DMS79 treated with DMSO at 0.1 percent for 48 hours (cell line): ENCODE data around the gene AUTS2.

ENCODE experiments used
- DNase-seq: peaks from one replicate; lab custom pipeline; 2025; lab: John Stamatoyannopoulos, UW

Gene AUTS2

DNA sequence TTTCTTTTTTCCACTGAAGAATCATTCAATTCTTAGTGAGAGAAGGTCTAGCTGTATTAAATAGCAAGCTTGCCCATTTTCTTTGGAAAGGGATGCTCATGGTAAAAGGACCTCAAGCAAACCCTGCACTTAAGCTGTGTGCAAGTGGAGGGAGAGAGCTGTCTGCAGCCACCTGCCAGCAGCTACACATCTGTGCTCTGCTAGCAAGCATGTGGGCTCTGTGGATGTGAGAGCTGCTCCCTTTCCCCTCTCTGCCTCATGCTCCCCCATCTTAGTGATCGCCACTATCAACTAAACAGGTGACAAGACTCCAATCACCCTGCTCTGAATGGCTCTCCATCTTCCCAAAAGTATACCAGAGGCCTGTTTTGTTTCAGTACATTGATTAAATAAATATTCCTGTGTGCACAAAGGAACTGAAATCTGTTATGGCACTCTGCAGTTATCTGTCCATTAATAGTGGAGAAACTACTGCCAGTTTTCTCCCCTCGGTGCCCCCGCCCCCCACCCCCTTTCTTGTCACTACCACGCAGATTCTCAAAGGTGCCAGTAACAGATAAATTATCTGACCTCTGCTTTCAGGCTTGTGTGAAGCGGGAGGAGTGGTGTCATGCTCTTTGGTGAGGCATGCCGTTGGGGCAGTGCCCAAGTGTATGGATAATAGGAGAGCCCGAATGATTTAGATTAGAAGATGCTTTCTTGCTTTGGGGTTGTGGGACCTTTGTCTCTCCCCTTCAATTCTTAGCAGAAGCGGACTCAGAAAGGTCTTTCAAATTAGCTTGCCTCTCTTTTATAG lies 26.4 kb downstream of the AUTS2 start:
- DNase-seq: peak; percentile 50

DNA sequence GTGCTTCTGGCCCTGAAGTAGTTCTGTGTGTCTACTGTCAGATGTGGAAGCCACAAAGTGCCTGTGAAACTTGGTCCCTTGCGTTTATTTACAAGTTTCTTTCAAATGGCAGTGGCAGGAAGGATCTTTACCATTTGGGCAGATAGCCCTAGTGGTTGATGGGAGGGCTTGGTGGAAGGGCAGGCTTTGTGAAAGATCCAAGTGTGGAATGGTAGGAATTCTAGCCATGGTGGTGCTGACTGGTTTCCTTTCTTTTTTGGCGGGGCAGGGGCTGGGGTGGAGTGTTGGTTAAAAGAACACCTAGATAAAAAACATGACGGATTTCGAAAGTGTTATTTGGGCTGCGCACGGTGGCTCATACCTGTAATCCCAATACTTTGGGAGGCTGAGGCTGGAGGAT lies 27.0 kb downstream of the AUTS2 start:
- no peak for DNase-seq

DNA sequence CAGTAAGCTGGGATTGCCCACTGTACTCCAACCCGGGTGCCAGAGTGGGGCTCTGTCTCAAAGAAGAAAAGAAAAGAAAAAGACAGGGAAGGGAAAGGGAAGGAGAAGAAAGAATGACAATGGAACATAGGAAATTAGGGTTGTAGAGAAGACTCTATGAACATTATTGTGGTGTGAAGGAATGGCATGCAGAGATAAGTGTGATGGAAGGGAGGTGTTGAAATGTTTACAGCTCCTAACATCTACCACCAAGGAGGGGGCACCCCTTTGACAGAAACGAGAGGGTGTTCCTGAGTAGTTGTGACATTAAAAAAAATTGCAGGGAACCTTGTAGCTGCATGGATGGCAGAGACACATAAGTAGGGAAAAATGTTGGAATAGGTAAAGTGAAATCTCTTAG lies 27.5 kb downstream of the AUTS2 start:
- DNase-seq: no peak

DNA sequence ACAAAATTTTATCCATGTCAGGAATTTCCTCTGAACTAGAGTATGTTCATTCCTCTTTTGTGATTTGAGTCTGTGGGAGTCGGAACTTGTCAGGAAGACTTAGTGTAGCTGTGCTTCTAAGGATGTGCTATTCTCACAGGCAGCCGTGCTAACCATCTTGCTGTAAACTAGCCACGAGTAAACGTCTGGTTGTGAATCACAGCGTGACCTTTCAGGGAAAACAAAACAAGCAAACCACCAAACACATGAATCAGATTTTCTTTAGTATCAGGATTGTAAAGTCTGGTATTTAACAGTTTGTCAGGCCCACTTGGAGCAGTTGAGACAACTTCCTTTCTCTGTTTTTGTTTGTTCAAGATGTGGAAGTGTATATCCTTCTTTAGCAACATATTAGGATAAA lies 32.0 kb downstream of the AUTS2 start:
- no peak for DNase-seq

DNA sequence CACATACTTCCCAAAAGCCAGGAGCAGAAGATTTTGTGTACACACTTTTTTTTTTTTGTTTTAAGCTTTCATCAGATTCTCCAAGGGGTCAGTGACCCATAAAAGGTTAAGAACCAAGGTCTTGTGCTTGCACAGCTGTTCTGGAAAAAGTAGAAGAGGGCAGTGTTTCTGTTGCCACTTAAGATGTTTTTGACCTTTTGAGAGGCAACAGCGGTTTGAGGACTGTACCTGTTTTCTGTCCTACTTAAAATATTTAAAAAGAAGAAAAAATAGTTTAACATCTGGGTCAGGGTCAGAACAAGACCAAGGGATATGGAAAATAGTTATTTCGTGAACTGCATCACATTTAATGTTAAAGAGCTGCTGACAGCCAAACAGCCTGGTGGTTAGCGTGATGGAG lies 32.9 kb downstream of the AUTS2 start:
- no peak for DNase-seq

DNA sequence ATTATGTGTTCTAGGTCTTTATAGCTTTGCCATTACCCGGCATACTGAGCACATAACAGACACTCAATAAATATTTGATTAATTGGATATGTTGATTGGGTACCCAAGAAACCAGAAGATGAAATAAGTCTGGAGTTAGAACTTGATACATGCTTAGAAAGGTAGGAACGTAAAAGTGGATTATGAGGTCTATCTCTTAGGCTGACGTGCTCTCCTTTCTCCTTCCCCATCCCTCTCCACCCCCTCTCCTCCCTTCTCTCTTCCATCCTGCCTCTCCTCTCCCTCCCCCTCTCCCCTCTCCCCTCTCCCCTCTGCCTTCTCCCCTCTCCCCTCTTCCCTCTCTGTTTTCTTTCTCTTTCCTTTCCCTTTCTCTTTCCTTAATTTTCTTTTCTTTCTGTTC lies 34.0 kb downstream of the AUTS2 start:
- no peak for DNase-seq

DNA sequence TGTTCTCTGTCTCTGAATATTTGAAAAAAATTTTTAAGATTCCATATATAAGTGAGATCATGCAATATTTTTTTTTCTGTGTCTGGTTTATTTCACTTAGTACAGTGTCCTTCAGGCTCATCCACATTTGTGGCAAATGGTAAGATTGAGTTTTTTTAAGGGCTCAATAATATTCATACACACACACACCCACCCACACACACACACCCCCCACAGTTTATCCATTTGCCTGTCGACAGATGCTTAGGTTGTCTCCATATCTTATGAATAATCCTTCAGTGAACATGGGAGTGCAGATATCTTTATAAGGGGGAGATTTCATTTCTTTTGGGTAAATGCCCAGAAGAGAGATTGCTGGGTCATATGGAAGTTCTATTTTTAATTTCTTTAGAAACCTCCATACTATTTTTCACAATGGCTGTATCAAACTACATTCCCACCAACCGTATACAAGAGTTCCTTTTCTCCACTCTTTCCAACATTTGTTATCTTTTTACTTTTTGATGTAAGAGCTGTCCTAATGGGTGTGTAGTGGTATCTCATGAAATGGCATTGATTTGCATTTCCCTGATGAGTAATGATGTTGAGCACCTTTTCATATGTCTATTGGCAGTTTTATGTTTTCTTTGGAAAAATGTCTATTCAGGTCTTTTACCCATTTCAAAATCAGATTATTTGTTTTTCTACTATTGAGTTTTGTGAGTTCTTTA lies 35.0 kb downstream of the AUTS2 start:
- DNase-seq: no peak

DNA sequence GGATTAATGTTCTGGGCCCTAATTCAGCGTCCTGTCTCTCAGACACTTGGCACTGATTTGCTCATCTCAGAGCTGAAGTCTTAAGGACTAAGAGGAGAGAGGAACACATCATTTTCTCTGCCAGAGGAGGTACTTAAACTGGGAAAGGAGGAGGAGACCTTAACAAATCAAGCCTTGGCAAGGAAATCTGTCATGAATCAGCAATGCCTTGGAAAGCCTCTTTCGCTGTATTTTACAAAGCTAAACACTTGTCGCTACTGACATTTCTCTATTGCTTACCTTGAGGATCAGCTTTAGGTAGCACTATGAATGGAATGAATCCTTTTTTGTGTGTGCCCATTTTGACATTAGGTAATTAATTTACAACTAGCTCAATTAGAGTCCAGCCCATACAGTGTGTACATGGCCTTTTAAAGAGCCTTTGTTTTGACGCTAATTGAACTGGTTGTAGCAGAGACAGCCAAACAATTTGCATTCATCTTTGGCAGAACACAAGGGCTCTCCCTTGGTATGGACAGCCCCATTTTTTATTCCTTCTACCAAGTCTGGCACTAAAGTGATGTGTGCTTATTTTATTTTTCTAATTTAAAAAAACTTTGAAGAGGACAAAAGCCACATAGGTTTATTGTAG lies 37.4 kb downstream of the AUTS2 start:
- peak; percentile 47 for DNase-seq

DNA sequence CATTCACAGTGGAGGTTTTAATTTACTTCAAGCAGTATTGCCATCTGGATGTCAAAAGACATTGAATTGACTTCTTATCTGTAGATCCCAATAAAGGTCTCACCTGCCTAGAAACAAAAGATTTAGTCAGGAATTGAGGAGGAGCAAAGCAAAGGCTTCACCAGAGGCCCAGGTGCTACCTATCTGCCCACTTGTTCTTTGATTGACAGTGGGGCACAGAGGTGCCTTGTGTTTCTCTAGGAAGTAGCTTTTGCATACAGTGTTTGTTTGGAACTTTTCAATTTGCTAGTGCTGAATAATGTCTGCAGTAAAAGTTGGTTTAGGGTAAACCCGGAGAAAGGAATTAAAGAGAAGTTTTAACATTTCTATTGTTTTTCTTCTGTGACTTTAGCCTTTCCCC lies 40.4 kb downstream of the AUTS2 start:
- DNase-seq: peak; percentile 76

DNA sequence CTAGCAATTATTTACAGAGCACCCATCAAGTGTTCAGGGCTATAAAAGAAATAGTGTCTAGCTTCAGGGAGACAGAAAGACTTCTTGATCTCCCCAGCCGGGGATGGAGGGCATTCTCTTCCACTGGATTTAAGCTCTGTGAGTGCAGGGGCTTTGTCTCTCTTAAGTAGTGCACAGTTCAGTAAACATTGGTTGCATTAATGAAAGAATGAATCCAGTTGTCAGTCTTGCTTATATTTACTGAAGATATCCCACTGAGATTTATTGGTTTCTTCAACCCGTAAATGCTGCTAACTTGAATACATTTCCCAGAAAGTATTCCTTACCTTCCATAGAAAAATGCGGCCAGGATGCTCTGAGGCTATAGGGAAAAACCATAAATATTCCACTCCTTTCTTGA lies 41.9 kb downstream of the AUTS2 start:
- DNase-seq: peak; percentile 27

DNA sequence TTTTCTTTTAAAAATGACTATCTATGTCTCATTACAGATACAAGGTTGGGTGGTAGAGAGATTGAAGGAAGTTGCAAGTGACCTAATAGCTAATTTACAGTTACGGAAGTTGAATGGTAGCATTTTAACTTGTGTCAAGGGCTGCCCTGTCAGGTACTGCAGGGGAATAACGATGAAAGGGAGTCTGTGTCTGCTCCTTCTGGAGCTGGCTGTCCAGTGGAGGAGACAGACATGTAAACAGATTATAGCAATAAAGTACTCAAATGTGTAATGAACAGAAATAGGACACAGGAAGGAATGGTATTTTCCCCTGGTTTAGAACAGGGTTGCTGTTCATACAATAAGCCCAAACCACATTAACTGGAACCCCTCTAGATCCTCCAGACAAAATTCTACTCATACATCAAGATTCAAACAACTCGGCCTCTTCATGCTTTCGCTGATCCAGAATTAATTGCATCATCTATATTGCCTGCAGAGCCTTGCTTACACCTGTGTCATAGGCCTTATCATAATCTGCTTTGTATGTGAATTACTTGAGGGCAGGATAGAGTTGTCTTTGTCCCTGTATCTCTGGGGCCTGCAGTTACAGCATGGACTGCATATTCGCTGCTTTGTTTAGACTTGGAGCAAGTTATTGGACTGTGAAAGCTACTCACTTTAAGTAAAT lies 42.8 kb downstream of the AUTS2 start:
- DNase-seq: no peak

DNA sequence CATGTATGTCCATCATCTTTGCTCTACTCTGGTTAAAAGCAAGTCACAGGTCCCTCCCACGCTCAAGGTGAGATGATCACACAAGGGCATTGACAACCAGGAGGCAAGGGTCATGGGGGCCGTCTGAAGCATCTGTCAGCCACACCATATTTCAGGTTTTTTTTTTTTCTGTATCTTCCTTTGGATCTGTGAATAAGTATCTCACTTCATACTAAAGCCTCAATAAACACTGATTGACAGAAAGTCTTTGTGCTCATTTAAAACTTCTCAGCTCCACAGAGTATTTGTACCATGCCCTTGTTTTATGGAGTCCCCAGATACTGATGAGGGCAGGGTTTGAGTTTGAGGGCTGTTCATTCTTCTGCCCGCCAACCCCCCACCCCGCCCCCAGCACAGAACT lies 45.0 kb downstream of the AUTS2 start:
- DNase-seq: no peak

DNA sequence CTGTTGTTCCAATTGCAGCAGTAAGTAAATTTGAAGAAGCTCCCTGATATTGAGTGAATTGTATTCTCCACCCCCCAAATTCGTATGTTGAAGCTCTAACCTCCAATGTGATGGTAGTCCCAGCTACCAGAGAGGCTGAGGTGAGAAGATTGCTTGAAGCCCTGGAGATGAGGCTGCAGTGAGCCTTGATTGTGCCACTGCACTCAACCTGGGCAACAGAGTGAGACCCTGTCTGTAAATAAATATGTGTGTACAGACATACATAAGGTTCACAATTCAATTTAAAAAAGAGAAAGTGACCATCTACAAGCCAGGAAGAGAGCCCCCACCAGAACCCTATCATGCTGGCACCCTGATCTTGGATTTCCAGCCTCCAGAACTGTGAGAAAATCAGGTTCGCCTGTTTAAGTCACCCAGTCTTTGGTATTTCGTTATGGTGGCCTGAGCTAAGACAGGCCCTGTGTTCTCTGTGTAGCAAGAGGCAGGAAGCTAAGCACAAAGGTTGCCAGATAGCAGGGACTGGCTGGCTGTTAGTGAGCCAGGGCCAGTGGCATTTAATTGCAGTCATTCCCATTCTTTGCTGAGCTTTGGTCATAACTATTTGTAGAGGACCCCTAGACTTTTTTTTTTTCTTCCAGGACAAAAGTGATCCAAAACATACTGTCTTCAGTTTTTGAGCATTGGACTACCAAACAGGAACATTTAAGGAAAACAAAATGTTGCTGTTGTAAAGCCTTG lies 45.6 kb downstream of the AUTS2 start:
- no peak for DNase-seq

DNA sequence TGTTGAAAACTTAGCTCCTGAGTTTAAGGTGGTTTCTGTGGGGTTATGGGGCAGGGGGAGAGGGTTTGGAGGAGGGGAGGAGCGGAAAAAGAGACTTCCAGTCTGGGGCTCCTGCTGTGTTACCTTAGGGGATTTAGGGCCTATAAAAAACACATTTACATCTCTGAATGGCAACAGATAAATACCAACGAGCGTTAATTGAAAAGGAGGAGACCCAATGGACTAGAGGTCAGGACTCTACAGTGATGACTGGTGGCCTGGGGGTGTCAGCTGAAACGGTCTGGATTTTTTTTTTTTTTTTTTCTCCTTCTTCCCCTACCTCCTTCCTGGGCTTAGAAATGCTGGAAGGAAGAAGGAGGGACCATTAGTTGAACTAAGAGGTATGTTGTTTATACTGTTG lies 47.4 kb downstream of the AUTS2 start:
- DNase-seq: no peak

DNA sequence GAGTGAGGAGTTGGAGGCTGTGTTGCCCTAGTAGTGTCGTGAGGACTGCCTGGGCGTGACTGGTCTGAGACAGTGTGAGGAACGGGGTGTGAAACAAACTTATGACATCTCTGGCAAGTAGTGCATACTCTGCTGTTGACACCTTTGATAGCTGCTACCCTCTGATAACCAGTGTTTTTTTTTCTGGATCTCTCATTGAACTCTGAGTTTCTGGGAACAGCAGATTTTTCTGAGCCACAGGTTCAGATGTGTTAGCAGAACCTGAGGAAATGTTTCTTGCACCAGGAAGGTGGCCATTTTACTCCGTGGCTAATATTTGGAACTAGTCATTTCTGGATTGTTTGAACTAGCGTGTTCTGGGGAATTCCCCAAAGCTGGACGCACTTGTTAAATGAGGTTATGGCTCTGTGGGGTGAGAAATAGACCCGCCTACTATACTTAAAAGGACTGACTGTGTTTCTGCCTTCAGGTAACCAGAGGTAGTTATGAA lies 52.9 kb downstream of the AUTS2 start:
- no peak for DNase-seq

DNA sequence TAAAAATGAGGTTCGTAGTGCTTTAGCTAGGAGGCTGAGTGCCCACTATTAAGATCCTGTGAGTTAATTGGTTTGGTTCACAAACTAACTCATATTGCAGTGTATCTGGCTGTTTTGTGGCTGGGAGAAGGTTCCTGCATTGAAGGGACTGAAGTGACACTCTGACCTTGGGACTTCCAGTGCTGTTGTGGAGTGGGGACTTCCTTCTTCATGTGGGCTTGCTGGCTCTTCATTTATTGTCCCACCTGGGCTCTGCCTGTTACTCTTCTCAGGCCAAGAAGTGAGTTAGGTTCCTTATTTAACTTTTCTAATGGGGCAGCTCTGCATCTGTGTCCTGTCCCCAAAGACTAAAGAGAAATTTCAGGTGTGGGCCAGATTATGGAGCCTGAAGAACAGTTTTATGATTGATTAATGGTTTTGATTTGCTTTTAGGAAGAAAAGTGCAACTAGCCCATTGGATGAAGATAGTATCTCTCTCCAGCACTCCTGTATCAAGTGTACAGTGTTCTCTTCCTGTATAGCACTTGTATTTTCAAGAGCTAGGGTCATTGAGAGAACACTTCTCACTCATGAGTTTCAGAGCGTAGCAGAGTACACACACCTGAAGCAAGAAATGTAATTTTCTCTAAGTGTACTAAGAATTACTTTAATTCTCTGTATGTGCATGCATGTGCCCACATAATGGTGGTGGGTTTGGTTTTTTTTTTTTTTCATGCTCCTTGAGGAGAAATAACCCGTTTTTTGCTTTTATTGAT lies 54.8 kb downstream of the AUTS2 start:
- peak; percentile 94 for DNase-seq

DNA sequence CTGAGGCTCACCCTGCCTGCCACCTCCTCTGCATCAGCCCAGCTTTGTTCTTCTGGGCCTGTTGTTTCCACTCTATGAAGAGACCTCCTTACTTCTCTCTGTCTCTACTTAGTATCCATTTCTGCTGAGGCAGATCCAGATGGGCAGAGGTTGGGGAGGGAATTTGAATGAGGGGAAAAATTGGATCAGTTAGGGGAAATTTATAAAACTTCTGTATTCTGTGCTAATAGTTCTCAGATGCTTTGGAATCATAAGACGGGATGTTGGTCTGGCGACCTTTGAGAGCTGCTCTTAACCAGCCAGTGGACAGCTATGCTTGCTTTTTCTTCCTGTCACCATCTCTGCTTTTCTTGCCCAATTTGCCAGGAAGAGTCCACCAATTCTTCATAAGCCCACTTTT lies 55.5 kb downstream of the AUTS2 start:
- DNase-seq: no peak

DNA sequence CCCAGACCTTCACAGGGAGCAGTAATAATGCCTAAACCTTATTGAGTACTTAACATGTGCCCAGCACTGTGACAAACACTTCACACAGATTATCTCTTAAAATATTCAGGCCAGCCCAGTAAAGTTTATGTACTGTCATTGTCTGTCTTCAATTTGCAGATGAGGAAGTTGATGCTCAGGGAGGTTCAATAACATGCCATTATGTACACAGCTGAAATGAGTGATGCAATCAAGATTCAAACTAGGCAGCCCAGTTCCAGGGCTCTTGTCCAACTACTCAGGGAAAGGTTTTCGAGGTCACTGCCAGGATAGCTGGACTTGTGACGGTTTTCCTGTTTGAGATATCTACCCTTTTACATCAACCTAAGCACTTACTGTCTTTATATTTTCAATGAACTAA lies 56.1 kb downstream of the AUTS2 start:
- peak; percentile 94 for DNase-seq

DNA sequence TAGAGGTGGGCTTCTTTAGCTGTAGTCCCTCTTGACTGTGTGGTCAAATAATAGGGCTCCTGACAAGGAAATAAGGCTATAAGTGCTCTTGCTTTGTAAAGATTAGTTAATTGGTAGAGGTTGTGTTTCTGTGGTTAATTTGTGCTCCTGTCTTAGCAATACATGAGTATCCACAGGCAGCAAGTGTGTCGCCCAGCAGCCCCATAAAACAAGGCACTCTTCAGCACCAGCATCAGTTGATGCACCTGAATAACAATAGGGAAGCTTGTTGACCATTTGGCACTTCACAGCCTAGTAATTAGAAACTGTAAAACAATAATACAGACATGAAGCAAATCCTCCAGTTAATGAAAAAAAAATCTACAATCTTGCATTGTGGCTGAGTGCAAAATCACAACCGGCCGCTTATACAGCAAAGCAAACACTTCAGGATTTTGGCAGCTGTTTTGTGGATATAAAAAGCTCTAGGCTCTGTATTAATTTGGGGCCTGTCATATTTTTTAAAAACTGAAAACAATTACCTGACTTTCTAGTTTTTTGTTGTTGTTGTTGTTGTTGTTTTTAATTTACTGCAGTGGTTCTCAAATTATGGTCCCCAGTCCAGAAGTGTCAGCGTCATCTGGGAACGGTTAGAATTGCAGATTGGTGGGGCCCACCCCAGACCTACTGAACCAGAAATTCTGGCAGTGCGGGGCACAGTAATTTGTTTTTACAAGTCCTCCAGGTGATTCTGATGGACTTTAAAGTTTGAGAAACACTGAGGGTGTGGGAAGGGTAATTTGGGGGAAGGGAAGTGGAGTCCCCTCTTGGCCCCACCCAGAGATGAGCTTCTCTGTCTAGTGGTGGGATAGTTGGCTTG lies 56.8 kb downstream of the AUTS2 start:
- peak; percentile 94 for DNase-seq

DNA sequence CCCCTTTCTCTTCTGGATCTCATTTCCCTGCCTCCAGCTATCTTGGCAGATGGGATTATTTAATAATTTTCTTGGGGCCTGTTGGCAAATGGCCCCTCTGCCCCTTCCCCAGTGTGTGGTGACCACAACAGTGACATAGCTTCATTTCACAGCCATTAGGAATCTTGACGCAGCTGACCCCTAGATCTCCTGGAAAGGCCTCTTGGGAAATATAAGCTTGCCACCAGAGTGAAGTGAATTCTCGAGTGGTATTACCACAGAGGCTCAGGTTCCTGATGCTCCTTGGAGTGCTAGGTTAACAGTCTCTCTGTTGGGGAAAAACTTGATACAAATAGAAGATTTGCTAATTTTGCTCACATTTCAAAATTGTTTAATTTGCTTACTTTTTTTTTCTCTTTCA lies 57.8 kb downstream of the AUTS2 start:
- peak; percentile 28 for DNase-seq
